Activated CD4-positive, CD25-positive, alpha-beta regulatory T cell (primary cell): ENCODE measurements around the gene OPTC.
"Not testable (repeated sequence)": the region's sequence is repeated elsewhere in the genome, so short reads cannot be mapped to it uniquely, and the experiment has no call there.

Experiments used
- DNase-seq, 4 experiments: peaks; one replicate each; lab custom pipeline; 2025; lab: John Stamatoyannopoulos, UW

Gene OPTC

GRCh38 chr1:203493901-203494300 lies at the start of gene OPTC:
Gene OPTC (plus strand): TSS chr1:203494153. CDS start chr1:203496006, 1,853 bp downstream.
- DNase-seq, result no peak

GRCh38 chr1:203444171-203444576 lies 49.8 kb upstream of the OPTC start:
- no peak for DNase-seq

- DNase-seq, result no peak
Measured at GRCh38 chr1:203447151-203447550, 46.8 kb upstream of the OPTC start.

- not testable (repeated sequence) for DNase-seq
Measured at GRCh38 chr1:203447598-203447997, 46.4 kb upstream of the OPTC start.

- no peak for DNase-seq
Measured at GRCh38 chr1:203448521-203449061, 45.4 kb upstream of the OPTC start.

- DNase-seq, result no peak
Measured at GRCh38 chr1:203450001-203450400, 44.0 kb upstream of the OPTC start.

GRCh38 chr1:203450479-203451149 lies 43.3 kb upstream of the OPTC start:
- no peak for DNase-seq

- no peak for DNase-seq
Measured at GRCh38 chr1:203451836-203452784, 41.8 kb upstream of the OPTC start.

GRCh38 chr1:203453016-203453415 lies 40.9 kb upstream of the OPTC start:
- no peak for DNase-seq

GRCh38 chr1:203453616-203454015 lies 40.3 kb upstream of the OPTC start:
- no peak for DNase-seq

GRCh38 chr1:203454986-203455471 lies 38.9 kb upstream of the OPTC start:
- DNase-seq, result no peak

GRCh38 chr1:203455706-203456105 lies 38.2 kb upstream of the OPTC start:
- DNase-seq, result no peak

GRCh38 chr1:203456577-203456976 lies 37.4 kb upstream of the OPTC start:
- DNase-seq, result no peak

GRCh38 chr1:203458078-203458477 lies 35.9 kb upstream of the OPTC start:
- DNase-seq, result no peak

GRCh38 chr1:203459671-203460201 lies 34.2 kb upstream of the OPTC start:
- no peak for DNase-seq

GRCh38 chr1:203461717-203462116 lies 32.2 kb upstream of the OPTC start:
- no peak for DNase-seq

- DNase-seq, result no peak
Measured at GRCh38 chr1:203462143-203462542, 31.8 kb upstream of the OPTC start.

GRCh38 chr1:203462878-203463277 lies 31.1 kb upstream of the OPTC start:
- DNase-seq, result no peak

GRCh38 chr1:203463469-203464062 lies 30.4 kb upstream of the OPTC start:
- DNase-seq, result no peak

GRCh38 chr1:203464226-203464625 lies 29.7 kb upstream of the OPTC start:
- DNase-seq, result no peak

GRCh38 chr1:203464743-203465142 lies 29.2 kb upstream of the OPTC start:
- DNase-seq, result no peak
